SJSA1 (cell line): ENCODE measurements around the gene KCNS1. TPM values are rescaled to one million over a fixed set of nuclear protein-coding genes. Genes with fewer than 3 reads are reported as not detected.

ENCODE experiments used
- DNase-seq, 2 experiments: peaks; one replicate each; pipeline ENCODE4 v3.0.0-alpha.2; 2015 to 2020; ENCODE audit warnings: low spot score in 2 of 2, low read depth in 1 of 2
- H3K27ac ChIP-seq: fragments of 250-450 bp; sonication (Bioruptor Pico); 2 replicates; pipeline ENCODE4 v1.5.1; 2020; ENCODE audit warnings: mild to moderate bottlenecking, moderate library complexity
- H3K27me3 ChIP-seq: fragments of 250-450 bp; sonication (Bioruptor Pico); replicated peaks from 2 replicates; pipeline ENCODE4 v1.5.1; 2020; ENCODE audit warnings: mild to moderate bottlenecking, moderate library complexity
- H3K36me3 ChIP-seq: fragments of 250-450 bp; sonication (Bioruptor Pico); 2 replicates; pipeline ENCODE4 v1.5.1; 2020; ENCODE audit warnings: mild to moderate bottlenecking
- H3K4me1 ChIP-seq: fragments of 250-450 bp; sonication (Bioruptor Pico); replicated peaks from 2 replicates; pipeline ENCODE4 v1.6.1; 2021; ENCODE audit warnings: mild to moderate bottlenecking
- H3K4me3 ChIP-seq: fragments of 250-450 bp; sonication (Bioruptor Pico); 2 replicates; pipeline ENCODE4 v1.5.1; 2020; ENCODE audit warnings: mild to moderate bottlenecking
- H3K9me3 ChIP-seq: fragments of 250-450 bp; sonication (Bioruptor Pico); replicated peaks from 2 replicates; pipeline ENCODE4 v1.5.1; 2020; ENCODE audit warnings: mild to moderate bottlenecking
- total RNA-seq: library from RNA; depleted of rRNA; stranded (reverse); fragments of >200 nt; shearing (Covaris generic); gene quantifications from 2 replicates; pipeline ENCODE4 v1.2.3, GENCODE V29; 2014

Gene KCNS1
- total RNA-seq, 1 experiment from 2014 or later = not detected

GRCh38 chr20:45097485-45098102 is 3.3 kb downstream of the KCNS1 start:
- Histone ChIP-seq H3K27ac (no peak overlapping the region), H3K4me1 (peaks cover 38% of the 10 kb centered on the region), H3K4me3 (no peak overlapping the region), H3K9me3 (no peaks in the 10 kb centered on the region), H3K27me3 (no peaks in the 10 kb centered on the region), H3K36me3 (no peaks in the 10 kb centered on the region)
- no peak for DNase-seq

DNA sequence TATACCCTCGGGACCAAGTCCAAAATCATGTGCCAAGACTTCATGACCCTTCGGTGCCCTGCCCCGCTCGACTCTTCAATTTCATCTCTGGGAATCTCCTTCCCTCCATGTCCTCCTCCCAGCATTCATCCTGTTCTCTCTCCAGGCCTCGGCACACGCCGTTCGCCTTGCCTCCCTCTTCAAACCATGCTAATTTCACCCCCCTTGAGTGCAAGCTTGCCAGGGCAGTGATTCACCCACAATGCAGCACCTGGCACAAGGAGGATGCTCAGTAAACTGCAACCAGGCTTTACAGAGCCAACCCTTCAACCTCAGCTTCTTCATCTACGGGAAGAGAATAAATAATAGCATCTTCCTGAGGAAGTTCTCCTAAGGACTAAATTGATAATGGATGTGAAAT is 4.1 kb downstream of the KCNS1 start:
- no peak overlapping the region for H3K4me3 ChIP-seq
- no peak overlapping the region for H3K27ac ChIP-seq
- no peaks in the 10 kb centered on the region for H3K9me3 ChIP-seq
- no peaks in the 10 kb centered on the region for H3K36me3 ChIP-seq
- H3K4me1 ChIP-seq = peaks cover 46% of the 10 kb centered on the region
- H3K27me3 ChIP-seq = no peaks in the 10 kb centered on the region
- no peak for DNase-seq

GRCh38 chr20:45095805-45096238 is 5.1 kb downstream of the KCNS1 start:
- peak in 1 of 2 experiments; percentile 84 for DNase-seq
- H3K27me3 ChIP-seq = no peaks in the 10 kb centered on the region
- no peaks in the 10 kb centered on the region for H3K36me3 ChIP-seq
- H3K27ac ChIP-seq = peak overlapping the region; percentile 73
- H3K9me3 ChIP-seq = no peaks in the 10 kb centered on the region
- H3K4me3 ChIP-seq = no peak overlapping the region
- peaks cover 55% of the 10 kb centered on the region for H3K4me1 ChIP-seq

GRCh38 chr20:45094864-45095574 is 5.9 kb downstream of the KCNS1 start:
- DNase-seq = no peak
- Histone ChIP-seq H3K4me3 (no peak overlapping the region), H3K4me1 (peaks cover 61% of the 10 kb centered on the region), H3K27ac (peak overlapping the region; percentile 73), H3K36me3 (no peaks in the 10 kb centered on the region), H3K27me3 (no peaks in the 10 kb centered on the region), H3K9me3 (no peaks in the 10 kb centered on the region)

GRCh38 chr20:45094201-45094600 is 6.7 kb downstream of the KCNS1 start:
- DNase-seq = no peak
- H3K27me3 ChIP-seq = no peaks in the 10 kb centered on the region
- H3K4me1 ChIP-seq = peaks cover 61% of the 10 kb centered on the region
- no peaks in the 10 kb centered on the region for H3K9me3 ChIP-seq
- peak overlapping the region; percentile 73 for H3K27ac ChIP-seq
- H3K4me3 ChIP-seq = no peak overlapping the region
- no peaks in the 10 kb centered on the region for H3K36me3 ChIP-seq

GRCh38 chr20:45092898-45093297 is 8.0 kb downstream of the KCNS1 start:
- H3K4me1 ChIP-seq = peaks cover 64% of the 10 kb centered on the region
- H3K27ac ChIP-seq = peak overlapping the region; percentile 73
- no peak overlapping the region for H3K4me3 ChIP-seq
- no peaks in the 10 kb centered on the region for H3K36me3 ChIP-seq
- no peaks in the 10 kb centered on the region for H3K9me3 ChIP-seq
- no peaks in the 10 kb centered on the region for H3K27me3 ChIP-seq
- peak; percentile 86 to 87 for DNase-seq

DNA sequence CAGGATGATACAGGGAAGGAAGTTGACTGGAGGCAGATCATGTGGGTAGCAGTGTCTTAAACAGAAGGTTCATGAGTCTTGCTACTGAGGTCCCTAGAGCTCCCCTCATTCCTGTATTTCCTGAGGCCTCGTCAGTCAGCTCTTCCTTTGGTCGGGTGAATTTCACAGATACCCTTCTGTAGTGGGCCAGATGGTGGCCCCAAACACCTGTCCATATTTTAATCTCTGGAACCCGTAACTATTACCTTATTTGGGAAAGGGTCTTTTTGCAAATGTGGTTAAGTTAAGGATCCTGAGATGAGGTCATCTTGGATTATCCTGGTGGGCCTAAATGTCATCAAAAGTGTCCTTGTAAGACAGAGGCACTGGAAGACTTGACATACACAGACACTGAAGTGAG is 9.6 kb downstream of the KCNS1 start:
- Histone ChIP-seq H3K4me1 (peaks cover 66% of the 10 kb centered on the region), H3K27me3 (no peaks in the 10 kb centered on the region), H3K36me3 (no peaks in the 10 kb centered on the region), H3K4me3 (no peak overlapping the region), H3K9me3 (no peaks in the 10 kb centered on the region), H3K27ac (no peak overlapping the region)
- no peak for DNase-seq

- no peak overlapping the region for H3K27ac ChIP-seq
- H3K9me3 ChIP-seq = no peaks in the 10 kb centered on the region
- no peaks in the 10 kb centered on the region for H3K36me3 ChIP-seq
- DNase-seq = no peak
- H3K27me3 ChIP-seq = no peaks in the 10 kb centered on the region
- H3K4me1 ChIP-seq = peaks cover 57% of the 10 kb centered on the region
- H3K4me3 ChIP-seq = no peak overlapping the region
These were observed 10.4 kb downstream of the KCNS1 start for GRCh38 chr20:45090481-45090880.

GRCh38 chr20:45088247-45088646 is 12.7 kb downstream of the KCNS1 start:
- no peak for DNase-seq
- Histone ChIP-seq H3K9me3 (no peaks in the 10 kb centered on the region), H3K4me1 (peaks cover 35% of the 10 kb centered on the region), H3K27me3 (no peaks in the 10 kb centered on the region), H3K4me3 (no peak overlapping the region), H3K27ac (no peak overlapping the region), H3K36me3 (no peaks in the 10 kb centered on the region)

- H3K36me3 ChIP-seq = no peaks in the 10 kb centered on the region; the same call in 1 of the 2 replicates
- no peak overlapping the region for H3K4me3 ChIP-seq
- no peak overlapping the region for H3K27ac ChIP-seq
- no peak for DNase-seq
- peaks cover 31% of the 10 kb centered on the region for H3K4me1 ChIP-seq
- no peaks in the 10 kb centered on the region for H3K27me3 ChIP-seq
- H3K9me3 ChIP-seq = no peaks in the 10 kb centered on the region
These were observed 13.1 kb downstream of the KCNS1 start for GRCh38 chr20:45087814-45088213.

- Histone ChIP-seq H3K36me3 (peaks cover 2% of the 10 kb centered on the region; the same call in 1 of the 2 replicates), H3K9me3 (no peaks in the 10 kb centered on the region), H3K27me3 (no peaks in the 10 kb centered on the region), H3K4me3 (no peak overlapping the region), H3K27ac (no peak overlapping the region), H3K4me1 (peaks cover 25% of the 10 kb centered on the region)
- no peak for DNase-seq
These were observed 13.7 kb downstream of the KCNS1 start for GRCh38 chr20:45087097-45087790.

- Histone ChIP-seq H3K36me3 (peaks cover 2% of the 10 kb centered on the region; the same call in 1 of the 2 replicates), H3K27ac (no peak overlapping the region), H3K27me3 (no peaks in the 10 kb centered on the region), H3K9me3 (no peaks in the 10 kb centered on the region), H3K4me3 (no peak overlapping the region), H3K4me1 (peaks cover 22% of the 10 kb centered on the region)
- no peak for DNase-seq
These were observed 15.1 kb downstream of the KCNS1 start for GRCh38 chr20:45085867-45086266.

- Histone ChIP-seq H3K27me3 (no peaks in the 10 kb centered on the region), H3K4me3 (no peak overlapping the region), H3K9me3 (no peaks in the 10 kb centered on the region), H3K36me3 (peaks cover 2% of the 10 kb centered on the region; the same call in 1 of the 2 replicates), H3K27ac (no peak overlapping the region), H3K4me1 (peaks cover 22% of the 10 kb centered on the region)
- DNase-seq = no peak
These were observed 15.6 kb downstream of the KCNS1 start for GRCh38 chr20:45085289-45085688.

DNA sequence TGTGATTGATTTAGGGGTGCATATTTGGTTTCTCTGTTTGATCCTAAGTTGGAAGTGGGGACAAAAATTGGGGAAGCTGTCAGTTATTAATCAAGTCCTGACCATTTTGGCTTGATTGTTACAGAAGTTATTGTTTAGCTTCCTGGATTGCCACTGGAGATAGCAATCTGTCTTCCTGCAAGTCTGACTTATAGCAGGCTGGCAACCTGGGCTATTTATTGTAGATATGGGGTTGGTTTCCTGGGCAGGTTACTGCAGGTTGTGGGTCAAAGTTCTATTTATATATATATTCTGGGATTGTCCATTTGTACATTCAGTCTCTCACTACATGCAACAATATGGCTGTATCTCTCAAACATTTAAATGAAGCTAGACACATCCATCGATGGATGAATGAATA is 17.8 kb downstream of the KCNS1 start:
- no peak overlapping the region for H3K27ac ChIP-seq
- H3K4me3 ChIP-seq = no peak overlapping the region
- peaks cover 21% of the 10 kb centered on the region for H3K4me1 ChIP-seq
- no peaks in the 10 kb centered on the region for H3K9me3 ChIP-seq
- peaks cover 2% of the 10 kb centered on the region; the same call in 1 of the 2 replicates for H3K36me3 ChIP-seq
- H3K27me3 ChIP-seq = no peaks in the 10 kb centered on the region
- DNase-seq = no peak
